HepG2 (cell line): ENCODE data around the gene ZBTB20. TPM values are rescaled to one million over a fixed set of nuclear protein-coding genes. Genes with fewer than 3 reads are reported as not detected.
A peak's percentile ranks its signal among the peaks of the same experiment; 100 is the strongest.

ENCODE experiments used
- ATAC-seq: fragments of 200-7000 bp; cut with Tn5 transposase; 3 replicates; pipeline ENCODE4 v1.9.1; 2020; ENCODE audit warnings: mild to moderate bottlenecking, moderate library complexity
- BruUV-seq: library from RNA; stranded (reverse); fragments of 400-500 nt; replicated peaks from 2 replicates; lab custom pipeline; 2021; lab: Mats Ljungman, UMichigan
- CTCF ChIA-PET: fragments of 300-600 bp; formaldehyde crosslinking; extraction: SDS; loops from one replicate; lab custom pipeline; 2021; ENCODE audit warnings: low total read pairs, inconsistent platforms, low intra/inter-chr PET ratio; lab: Yijun Ruan, JAX
- POLR2A ChIA-PET: fragments of 350-600 bp; sonication (Branson Sonifier 250); formaldehyde crosslinking; loops from one replicate; lab custom pipeline; 2020; ENCODE audit warnings: antibody characterized with exemption, inconsistent platforms; lab: Yijun Ruan, JAX
- DNase-seq: peaks from one replicate; pipeline ENCODE4 v3.0.0-alpha.2; 2015; ENCODE audit warnings: low spot score
- FAIRE-seq: peaks from 3 replicates; lab custom pipeline; 2011; peaks lifted over from hg19 to GRCh38; lab: Jason Lieb, UNC
- H2AFZ ChIP-seq: one replicate; pipeline ENCODE4 v1.6.1; 2011; ENCODE audit warnings: low read length, inconsistent platforms
- H3K27ac ChIP-seq: fragments of 300-600 bp; 3 replicates; pipeline ENCODE4 v1.8.0; 2011; ENCODE audit warnings: mixed run types, mild to moderate bottlenecking, mixed read lengths, low read length, inconsistent platforms; ENCODE audit not compliant: insufficient read depth; ENCODE audit errors: extremely low read length
- H3K27me3 ChIP-seq, 2 experiments: fragments of 200-600 bp in 1 of 2; 2 replicates in 1 of 2; 3 replicates in 1 of 2; pipeline versions ENCODE4 v1.6.0 to v1.8.0; 2011; ENCODE audit warnings: low read length in 2 of 2, mild to moderate bottlenecking in 2 of 2, moderate library complexity in 2 of 2, inconsistent platforms in 1 of 2; ENCODE audit not compliant: insufficient read depth in 2 of 2, control insufficient read depth in 1 of 2
- H3K36me3 ChIP-seq, 2 experiments: fragments of 200-600 bp in 1 of 2; replicated peaks in 1 of 2; 2 replicates in 1 of 2; 3 replicates in 1 of 2; pipeline versions ENCODE4 v1.5.1 to v1.8.0; 2011; ENCODE audit warnings: low read length in 2 of 2, inconsistent platforms in 1 of 2; ENCODE audit not compliant: insufficient read depth in 2 of 2, control insufficient read depth in 1 of 2
- H3K4me1 ChIP-seq: 2 replicates; pipeline ENCODE4 v1.5.1; 2012; ENCODE audit warnings: low read length, inconsistent platforms; ENCODE audit not compliant: insufficient read depth
- H3K4me2 ChIP-seq: 2 replicates; pipeline ENCODE4 v1.6.0; 2011; ENCODE audit warnings: low read depth, low read length, inconsistent platforms
- H3K4me3 ChIP-seq, 3 experiments: fragments of 200-600 bp in 1 of 3; sonication (generic), shearing (Covaris generic) in 1 of 3; replicated peaks in 1 of 3; 2 replicates each; pipeline ENCODE4 v1.5.1; 2011 to 2016; ENCODE audit warnings: low read length in 3 of 3, inconsistent platforms in 2 of 3, low read depth in 2 of 3, mild to moderate bottlenecking in 2 of 3, control low read depth in 1 of 3, mixed read lengths in 1 of 3; ENCODE audit not compliant: insufficient read depth in 1 of 3
- H3K79me2 ChIP-seq: one replicate; pipeline ENCODE4 v1.6.1; 2011; ENCODE audit warnings: low read length, inconsistent platforms; ENCODE audit not compliant: insufficient read depth
- H3K9ac ChIP-seq: 2 replicates; pipeline ENCODE4 v1.6.0; 2011; ENCODE audit warnings: mild to moderate bottlenecking, low read depth, low read length, inconsistent platforms; ENCODE audit not compliant: insufficient read depth
- H3K9me3 ChIP-seq: 2 replicates; pipeline ENCODE4 v1.5.1; 2012; ENCODE audit warnings: mild to moderate bottlenecking, low read length
- H4K20me1 ChIP-seq: 2 replicates; pipeline ENCODE4 v1.6.0; 2011; ENCODE audit warnings: inconsistent platforms, mild to moderate bottlenecking, low read length, moderate library complexity; ENCODE audit not compliant: insufficient read depth
- EP300 ChIP-seq, 3 experiments: sonication (generic) in 1 of 3; formaldehyde crosslinking in 1 of 3; IDR thresholded peaks; 2 replicates each; pipeline versions ENCODE4 v1.5.1 to v1.6.1; 2011 to 2020; ENCODE audit warnings: low read depth in 2 of 3, low read length in 2 of 3, borderline replicate concordance in 1 of 3, improper control_type of control experiment in 1 of 3, mild to moderate bottlenecking in 1 of 3, missing genetic modification reagents in 1 of 3, moderate library complexity in 1 of 3
- MAFF ChIP-seq: IDR thresholded peaks from 2 replicates; pipeline ENCODE4 v1.6.1; 2011; ENCODE audit warnings: low read depth, low read length, improper control_type of control experiment
- MAFK ChIP-seq, 2 experiments: IDR thresholded peaks in 1 of 2; conservative IDR thresholded peaks in 1 of 2; 2 replicates each; pipeline ENCODE4 v1.6.1; 2011; ENCODE audit warnings: improper control_type of control experiment in 2 of 2, low read length in 2 of 2
- ZNF432 ChIP-seq: sonication (generic); formaldehyde crosslinking; IDR thresholded peaks from 2 replicates; pipeline ENCODE4 v1.5.0; 2020; ENCODE audit warnings: missing genetic modification reagents, mild to moderate bottlenecking, borderline replicate concordance
- WGBS: methylation state at CpG from one replicate; pipeline ENCODE4 v1.1.6; 2017; ENCODE audit warnings: low lambda C conversion rate; 5-methylcytosine and 5-hydroxymethylcytosine counted together
- in situ Hi-C: cut with HindIII; loops from 2 replicates; pipeline ENCODE4 v1.10.0; 2017; ENCODE audit warnings: low pct_unique_long_range_greater_than_20kb; ENCODE audit not compliant: extremely low pct_ligation_motif_present
- intact Hi-C: fragments of 100-400 bp; cut with micrococcal nuclease; formaldehyde crosslinking; loops from one replicate; pipeline ENCODE4 v1.10.0; 2022; ENCODE audit not compliant: unreplicated experiment
- polyA plus RNA-seq, 8 experiments: library from polyadenylated mRNA; depleted of rRNA in 3 of 8; stranded (reverse) in 7 of 8; unstranded in 1 of 8; fragments of >200 nt; fragmentation: Illumina TruSeq in 4 of 8; extraction: Trizol in 4 of 8; gene quantifications; 2 replicates each; pipeline versions ENCODE4 v1.2.1 to v1.2.3, GENCODE V29; 2011 to 2016; ENCODE audit warnings: low read depth in 4 of 8, missing spikeins in 1 of 8, mixed read lengths in 1 of 8; ENCODE audit not compliant: insufficient read depth in 1 of 8
- total RNA-seq, 5 experiments: library from RNA; depleted of rRNA; stranded (reverse); fragments of >200 nt; fragmentation: Illumina TruSeq; extraction: Trizol; gene quantifications; 2 replicates each; pipeline ENCODE4 v1.2.3, GENCODE V29; 2016; ENCODE audit warnings: low read depth in 1 of 5
- TF ChIP-seq, protein P1 (sequence below): sonication (generic); formaldehyde crosslinking; IDR thresholded peaks from 2 replicates; pipeline ENCODE4 v1.4.0; 2020; ENCODE audit warnings: missing genetic modification reagents

Gene ZBTB20
- total and polyA plus RNA-seq, 2 of the 13 experiments (the other 11 are each of a cell fraction or from before 2014, with no cell fraction given), result 1.9 to 8.8 TPM

DNA sequence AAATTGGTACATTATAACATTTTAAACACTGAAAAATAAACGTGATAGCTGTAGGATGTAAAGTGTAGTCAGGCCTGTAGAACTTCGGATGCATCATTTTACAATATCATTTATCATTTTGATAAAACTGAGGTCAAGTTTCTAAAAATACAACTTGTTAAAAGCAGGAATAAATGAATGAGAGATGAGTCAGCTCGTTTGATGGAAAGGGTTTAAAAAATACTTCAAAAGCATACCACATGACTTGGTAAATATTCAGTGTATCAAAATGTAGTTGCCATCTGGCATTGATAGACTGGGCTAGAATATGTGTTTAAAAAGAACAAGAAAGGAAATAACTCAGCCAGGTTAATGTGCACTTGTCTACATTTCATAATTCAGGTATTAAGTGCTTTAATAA, 496.3 kb downstream of the ZBTB20 start:
- FAIRE-seq (no peak), DNase-seq (peak; percentile 1), ATAC-seq (no peak)
- H2AFZ ChIP-seq, result no peak overlapping the region
- WGBS, result 62% methylated on average over 3 of the region's 3 CpGs
- H3K27me3 ChIP-seq, result no peaks in the 10 kb centered on the region
- no peaks in the 10 kb centered on the region for H4K20me1 ChIP-seq
- TF ChIP-seq, protein P1, sequence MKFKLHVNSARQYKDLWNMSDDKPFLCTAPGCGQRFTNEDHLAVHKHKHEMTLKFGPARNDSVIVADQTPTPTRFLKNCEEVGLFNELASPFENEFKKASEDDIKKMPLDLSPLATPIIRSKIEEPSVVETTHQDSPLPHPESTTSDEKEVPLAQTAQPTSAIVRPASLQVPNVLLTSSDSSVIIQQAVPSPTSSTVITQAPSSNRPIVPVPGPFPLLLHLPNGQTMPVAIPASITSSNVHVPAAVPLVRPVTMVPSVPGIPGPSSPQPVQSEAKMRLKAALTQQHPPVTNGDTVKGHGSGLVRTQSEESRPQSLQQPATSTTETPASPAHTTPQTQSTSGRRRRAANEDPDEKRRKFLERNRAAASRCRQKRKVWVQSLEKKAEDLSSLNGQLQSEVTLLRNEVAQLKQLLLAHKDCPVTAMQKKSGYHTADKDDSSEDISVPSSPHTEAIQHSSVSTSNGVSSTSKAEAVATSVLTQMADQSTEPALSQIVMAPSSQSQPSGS, result no peak
- peak in 1 of 2 experiments; percentile 12; a peak in 1 of 4 replicates for TF ChIP-seq MAFK (conservative IDR thresholded peaks at IDR 0.05 in 1 of 2, IDR thresholded peaks at IDR 0.05 in 1 of 2; ENCODE audit: low read length in 2 of 2)
- TF ChIP-seq MAFF, result 0 out of 2 replicates have a peak, but pooled peaks have one; percentile 14
- H3K9me3 ChIP-seq, result no peaks in the 10 kb centered on the region
- no peak overlapping the region for H3K4me3 ChIP-seq
- ChIA-PET CTCF (no interaction called here), POLR2A (no interaction called here)
- no peaks in the 10 kb centered on the region for H3K36me3 ChIP-seq
- intact Hi-C loops (no loop called here), in situ Hi-C loops (no loop called here)
- no peaks in the 10 kb centered on the region for H3K79me2 ChIP-seq
- no peak overlapping the region for H3K27ac ChIP-seq
- H3K4me2 ChIP-seq, result no peak overlapping the region
- 0 out of 2 replicates have a peak, but pooled peaks cover 6% of the 10 kb centered on the region for H3K4me1 ChIP-seq
- BruUV-seq, result no TSS peak
- no peak overlapping the region for H3K9ac ChIP-seq

DNA sequence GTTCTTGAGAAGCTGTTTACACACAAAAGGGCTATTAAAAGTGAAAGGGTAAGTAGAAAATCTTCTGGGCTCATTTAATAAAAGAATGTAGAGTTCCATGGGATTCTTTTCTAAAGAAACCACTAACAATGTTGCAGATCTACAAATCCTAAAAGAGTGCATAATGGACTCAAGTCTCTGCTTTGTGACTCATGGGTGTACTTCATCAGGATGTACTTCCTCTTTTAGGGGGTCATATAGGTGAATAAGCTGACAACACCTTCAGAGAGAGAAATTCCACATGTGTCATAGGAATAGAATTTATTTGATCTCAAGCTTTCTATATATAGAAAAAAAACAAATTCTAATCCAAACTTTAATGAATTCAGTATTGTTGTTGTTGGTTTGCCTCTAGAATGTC, 497.8 kb downstream of the ZBTB20 start:
- Histone ChIP-seq H3K36me3 (no peaks in the 10 kb centered on the region), H2AFZ (no peak overlapping the region), H4K20me1 (no peaks in the 10 kb centered on the region), H3K4me2 (no peak overlapping the region), H3K9me3 (no peaks in the 10 kb centered on the region), H3K27me3 (no peaks in the 10 kb centered on the region), H3K79me2 (no peaks in the 10 kb centered on the region), H3K4me1 (0 out of 2 replicates have a peak, but pooled peaks cover 6% of the 10 kb centered on the region), H3K4me3 (no peak overlapping the region), H3K27ac (no peak overlapping the region), H3K9ac (no peak overlapping the region)
- no TSS peak for BruUV-seq
- peak; percentile 69 for DNase-seq
- ChIA-PET CTCF (no interaction called here), POLR2A (no interaction called here)
- FAIRE-seq, result no peak
- in situ Hi-C loops (no loop called here), intact Hi-C loops (no loop called here)
- no peak for ATAC-seq
- TF ChIP-seq EP300 (IDR thresholded peaks at IDR 0.05; ENCODE audit: low read depth in 2 of 2, low read length in 2 of 2), result peak in 1 of 2 experiments; percentile 34; a peak in 1 of 4 replicates
- TF ChIP-seq EP300 (CRISPR knock-in tag; IDR thresholded peaks at IDR 0.05; ENCODE audit: borderline replicate concordance), result no peak
- TF ChIP-seq ZNF432 (CRISPR knock-in tag), result no peak
